GM19351 (cell line): ENCODE results near the gene TMC6.

Source experiments
- ATAC-seq: cut with Tn5 transposase; IDR thresholded peaks from one replicate; pipeline ENCODE4 v1.9.1; 2021; ENCODE audit warnings: mild to moderate bottlenecking, moderate library complexity; ENCODE audit not compliant: unreplicated experiment

The TMC6 gene

GRCh38 chr17:78135858-78136500 is 7.4 kb upstream of the TMC6 start:
- ATAC-seq, result no peak

- no peak for ATAC-seq
These were observed 6.4 kb upstream of the TMC6 start for GRCh38 chr17:78134899-78135385.

- no peak for ATAC-seq
These were observed 5.7 kb upstream of the TMC6 start for GRCh38 chr17:78133971-78134898.

- ATAC-seq, result no peak
These were observed 4.8 kb upstream of the TMC6 start for GRCh38 chr17:78133179-78133951.

GRCh38 chr17:78132767-78133178 is 4.2 kb upstream of the TMC6 start:
- no peak for ATAC-seq

GRCh38 chr17:78132084-78132676 is 3.6 kb upstream of the TMC6 start:
- no peak for ATAC-seq

- no peak for ATAC-seq
These were observed 2.9 kb upstream of the TMC6 start for GRCh38 chr17:78131172-78132083.

GRCh38 chr17:78130437-78131101 is 2.0 kb upstream of the TMC6 start, which contains the start of gene TMC8:
Gene TMC8 (plus strand): TSS chr17:78130771. CDS start chr17:78131589, 818 bp downstream.
- ATAC-seq, result no peak

- ATAC-seq, result no peak
These were observed 1.5 kb upstream of the TMC6 start for GRCh38 chr17:78130090-78130436.

- no peak for ATAC-seq
These were observed 965 bp upstream of the TMC6 start for GRCh38 chr17:78129351-78130089.

- no peak for ATAC-seq
These were observed 536 bp downstream of the TMC6 start for GRCh38 chr17:78127888-78128550.

- no peak for ATAC-seq
These were observed 1.2 kb downstream of the TMC6 start for GRCh38 chr17:78127239-78127887.

GRCh38 chr17:78126895-78127238 is 1.7 kb downstream of the TMC6 start:
- no peak for ATAC-seq

GRCh38 chr17:78125976-78126894 is 2.3 kb downstream of the TMC6 start:
- ATAC-seq, result no peak

GRCh38 chr17:78125138-78125913 is 3.2 kb downstream of the TMC6 start:
- no peak for ATAC-seq

- no peak for ATAC-seq
These were observed 3.8 kb downstream of the TMC6 start for GRCh38 chr17:78124836-78125137.
